Renal pelvis (tissue), 12 donors: Measurements from ENCODE around the gene PCDHA10. TPM values are rescaled to one million over a fixed set of nuclear protein-coding genes. Genes with fewer than 3 reads are reported as not detected.
A peak's percentile ranks its signal among the peaks of the same experiment; 100 is the strongest.
"Not testable (repeated sequence)": the region's sequence is repeated elsewhere in the genome, so short reads cannot be mapped to it uniquely, and the experiment has no call there.

Experiments
- DNase-seq: peaks from one replicate; pipeline ENCODE4 v3.0.0-alpha.2; 2013
- long read RNA-seq, 16 experiments: transcript quantifications; one replicate each; lab custom pipeline, GENCODE V29; 2026
- polyA plus RNA-seq, 3 donors: library from polyadenylated mRNA; unstranded; fragments of 120-200 nt; gene quantifications; one replicate each; pipeline ENCODE4 v1.2.1, GENCODE V29; 2013; ENCODE audit not compliant: insufficient read length in 3 of 3

PCDHA10 gene
- polyA plus RNA-seq, result under 1 TPM; 0.33 to 0.59 (median 0.39) TPM
- long read RNA-seq, donor 1, result 0 reads
- long read RNA-seq, donor 2, full-length matches to known transcripts, result 1 of 1 reads
- long read RNA-seq, donor 2, partial matches to known transcripts, result 0 of 1 reads
- long read RNA-seq, donor 2, other reads (novel, unspliced or antisense), result 0 of 1 reads
- long read RNA-seq, donor 3, result 0 reads
- long read RNA-seq, donor 4, full-length matches to known transcripts, result 1 of 1 reads
- long read RNA-seq, donor 4, partial matches to known transcripts, result 0 of 1 reads
- long read RNA-seq, donor 4, other reads (novel, unspliced or antisense), result 0 of 1 reads
- long read RNA-seq, donor 5, full-length matches to known transcripts, result 1 of 1 reads
- long read RNA-seq, donor 5, partial matches to known transcripts, result 0 of 1 reads
- long read RNA-seq, donor 5, other reads (novel, unspliced or antisense), result 0 of 1 reads
- long read RNA-seq, donor 6, result 0 reads
- long read RNA-seq, donor 7, full-length matches to known transcripts, result 1 of 1 reads
- long read RNA-seq, donor 7, partial matches to known transcripts, result 0 of 1 reads
- long read RNA-seq, donor 7, other reads (novel, unspliced or antisense), result 0 of 1 reads
- long read RNA-seq, donor 8, full-length matches to known transcripts, result 1 of 1 reads
- long read RNA-seq, donor 8, partial matches to known transcripts, result 0 of 1 reads
- long read RNA-seq, donor 8, other reads (novel, unspliced or antisense), result 0 of 1 reads
- long read RNA-seq, donor 9, full-length matches to known transcripts, result 1 of 1 reads
- long read RNA-seq, donor 9, partial matches to known transcripts, result 0 of 1 reads
- long read RNA-seq, donor 9, other reads (novel, unspliced or antisense), result 0 of 1 reads
- long read RNA-seq, donor 10, result 0 reads
- long read RNA-seq, donor 11, full-length matches to known transcripts, result 1 of 1 reads
- long read RNA-seq, donor 11, partial matches to known transcripts, result 0 of 1 reads
- long read RNA-seq, donor 11, other reads (novel, unspliced or antisense), result 0 of 1 reads
- long read RNA-seq, donor 12, result 0 reads
- long read RNA-seq, donor 13, result 0 reads
- long read RNA-seq, donor 14, full-length matches to known transcripts, result 2 of 2 reads
- long read RNA-seq, donor 14, partial matches to known transcripts, result 0 of 2 reads
- long read RNA-seq, donor 14, other reads (novel, unspliced or antisense), result 0 of 2 reads
- long read RNA-seq, donor 15, result 0 reads
- long read RNA-seq, donor 16, result 0 reads

DNA sequence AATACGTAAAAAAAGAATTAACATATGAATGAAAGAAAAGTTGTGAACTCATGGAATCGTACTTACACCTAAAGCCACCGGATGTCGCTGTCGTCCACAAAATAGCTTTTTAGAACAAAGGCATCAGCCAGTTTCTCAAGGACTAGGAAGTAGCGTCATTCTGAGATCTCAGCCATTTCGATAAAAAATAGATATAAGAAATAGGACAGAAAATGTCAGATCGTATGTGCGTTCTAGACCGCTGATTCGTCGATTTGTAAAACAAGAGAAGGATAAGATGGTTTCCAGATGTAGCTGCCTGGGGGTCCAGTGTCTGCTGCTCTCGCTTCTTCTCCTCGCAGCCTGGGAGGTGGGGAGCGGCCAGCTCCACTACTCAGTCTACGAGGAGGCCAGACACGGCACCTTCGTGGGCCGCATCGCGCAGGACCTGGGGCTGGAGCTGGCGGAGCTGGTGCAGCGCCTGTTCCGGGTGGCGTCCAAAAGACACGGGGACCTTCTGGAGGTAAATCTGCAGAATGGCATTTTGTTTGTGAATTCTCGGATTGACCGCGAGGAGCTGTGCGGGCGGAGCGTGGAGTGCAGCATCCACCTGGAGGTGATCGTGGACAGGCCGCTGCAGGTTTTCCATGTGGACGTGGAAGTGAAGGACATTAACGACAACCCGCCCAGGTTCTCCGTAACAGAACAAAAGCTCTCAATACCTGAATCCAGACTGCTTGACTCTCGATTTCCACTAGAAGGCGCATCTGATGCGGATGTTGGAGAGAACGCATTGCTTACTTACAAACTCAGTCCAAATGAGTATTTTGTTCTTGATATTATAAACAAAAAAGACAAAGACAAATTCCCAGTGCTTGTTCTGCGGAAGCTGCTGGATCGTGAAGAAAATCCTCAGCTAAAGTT, at the start of gene PCDHA10:
Gene PCDHA10 (plus strand): TSS at position 126 of the 903 bp plus-strand sequence. CDS start 152 bp downstream, at position 278.
- peak; percentile 8 for DNase-seq

DNA sequence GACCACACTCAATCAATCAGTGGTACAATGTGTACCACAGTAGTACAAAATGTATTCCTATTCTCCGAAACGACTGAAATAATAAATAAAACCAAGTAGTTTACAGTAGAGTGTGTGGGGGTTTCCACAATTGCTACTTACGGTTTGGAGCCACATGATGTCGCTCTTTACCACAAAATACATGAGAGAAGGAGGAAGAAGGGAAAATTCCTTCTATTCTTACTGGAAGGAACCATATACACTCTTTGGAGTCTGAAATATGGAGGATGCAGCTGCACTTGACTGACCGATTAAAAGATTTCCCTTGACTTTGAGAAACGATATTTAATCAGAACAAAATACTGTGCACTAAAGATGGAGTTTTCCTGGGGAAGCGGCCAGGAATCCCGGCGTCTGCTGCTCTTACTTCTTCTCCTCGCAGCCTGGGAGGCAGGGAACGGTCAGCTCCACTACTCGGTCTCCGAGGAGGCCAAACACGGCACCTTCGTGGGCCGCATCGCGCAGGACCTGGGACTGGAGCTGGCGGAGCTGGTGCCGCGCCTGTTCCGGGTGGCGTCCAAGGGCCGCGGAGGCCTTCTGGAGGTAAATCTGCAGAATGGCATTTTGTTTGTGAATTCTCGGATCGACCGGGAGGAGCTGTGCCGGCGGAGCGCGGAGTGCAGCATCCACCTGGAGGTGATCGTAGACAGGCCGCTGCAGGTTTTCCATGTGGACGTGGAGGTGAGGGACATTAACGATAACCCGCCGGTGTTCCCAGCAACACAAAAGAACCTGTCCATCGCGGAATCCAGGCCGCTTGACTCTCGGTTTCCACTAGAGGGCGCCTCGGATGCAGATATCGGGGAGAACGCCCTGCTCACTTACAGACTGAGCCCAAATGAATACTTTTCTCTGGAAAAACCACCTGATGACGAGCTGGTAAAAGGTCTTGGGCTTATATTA, 48.6 kb upstream of the PCDHA10 start, which contains the start of gene PCDHA4:
Gene PCDHA4 (plus strand): TSS at position 235 of the 942 bp plus-strand sequence.
- no peak for DNase-seq

DNA sequence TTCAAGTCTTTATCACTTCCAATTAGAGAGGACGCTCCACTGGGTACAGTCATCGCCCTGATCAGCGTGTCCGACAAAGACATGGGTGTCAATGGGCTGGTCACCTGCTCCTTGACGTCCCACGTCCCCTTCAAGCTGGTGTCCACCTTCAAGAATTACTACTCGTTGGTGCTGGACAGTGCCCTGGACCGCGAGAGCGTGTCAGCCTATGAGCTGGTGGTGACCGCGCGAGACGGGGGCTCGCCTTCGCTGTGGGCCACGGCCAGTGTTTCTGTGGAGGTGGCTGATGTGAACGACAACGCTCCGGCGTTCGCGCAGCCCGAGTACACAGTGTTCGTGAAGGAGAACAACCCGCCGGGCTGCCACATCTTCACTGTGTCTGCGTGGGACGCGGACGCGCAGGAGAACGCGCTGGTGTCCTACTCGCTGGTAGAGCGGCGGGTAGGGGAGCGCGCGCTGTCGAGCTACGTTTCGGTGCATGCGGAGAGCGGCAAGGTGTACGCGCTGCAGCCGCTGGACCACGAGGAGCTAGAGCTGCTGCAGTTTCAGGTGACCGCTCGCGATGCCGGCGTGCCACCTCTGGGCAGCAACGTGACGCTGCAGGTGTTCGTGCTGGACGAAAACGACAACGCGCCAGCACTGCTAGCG, 47.3 kb upstream of the PCDHA10 start:
- not testable (repeated sequence) for DNase-seq

- DNase-seq, result no peak
Observed at GRCh38 chr5:140808889-140809291, 46.8 kb upstream of the PCDHA10 start.

- DNase-seq, result no peak
Observed at GRCh38 chr5:140821375-140822280, 34.1 kb upstream of the PCDHA10 start, which contains the start of gene PCDHA5. Gene PCDHA5, plus strand, starts transcription at chr5:140821613.

DNA sequence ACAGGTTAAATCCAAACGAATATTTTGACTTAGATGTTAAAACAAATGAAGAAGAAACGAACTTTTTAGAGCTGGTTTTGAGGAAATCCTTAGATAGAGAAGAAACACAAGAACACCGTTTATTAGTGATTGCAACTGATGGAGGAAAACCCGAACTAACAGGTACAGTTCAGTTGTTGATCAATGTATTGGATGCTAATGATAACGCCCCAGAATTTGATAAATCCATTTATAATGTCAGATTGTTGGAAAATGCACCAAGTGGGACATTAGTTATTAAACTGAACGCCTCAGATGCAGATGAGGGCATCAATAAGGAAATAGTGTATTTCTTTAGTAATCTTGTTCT, 33.4 kb upstream of the PCDHA10 start:
- DNase-seq, result no peak

DNA sequence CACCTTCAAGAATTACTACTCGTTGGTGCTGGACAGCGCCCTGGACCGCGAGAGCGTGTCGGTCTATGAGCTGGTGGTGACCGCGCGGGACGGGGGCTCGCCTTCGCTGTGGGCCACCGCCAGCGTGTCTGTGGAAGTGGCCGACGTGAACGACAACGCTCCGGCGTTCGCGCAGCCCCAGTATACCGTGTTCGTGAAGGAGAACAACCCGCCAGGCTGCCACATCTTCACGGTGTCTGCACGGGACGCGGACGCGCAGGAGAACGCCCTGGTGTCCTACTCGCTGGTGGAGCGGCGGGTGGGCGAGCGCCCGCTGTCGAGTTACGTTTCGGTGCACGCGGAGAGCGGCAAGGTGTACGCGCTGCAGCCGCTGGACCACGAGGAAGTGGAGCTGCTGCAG, 32.7 kb upstream of the PCDHA10 start:
- not testable (repeated sequence) for DNase-seq

- no peak for DNase-seq
Observed at GRCh38 chr5:140823475-140823874, 32.2 kb upstream of the PCDHA10 start.

GRCh38 chr5:140827704-140828361, 27.9 kb upstream of the PCDHA10 start, which contains the start of gene PCDHA6:
Gene PCDHA6, plus strand, starts transcription at chr5:140827960. Its CDS starts 132 bp downstream, at chr5:140828092.
- DNase-seq, result no peak

- no peak for DNase-seq
Observed at GRCh38 chr5:140828362-140828737, 27.3 kb upstream of the PCDHA10 start.

- not testable (repeated sequence) for DNase-seq
Observed at GRCh38 chr5:140829511-140830501, 25.9 kb upstream of the PCDHA10 start.

DNA sequence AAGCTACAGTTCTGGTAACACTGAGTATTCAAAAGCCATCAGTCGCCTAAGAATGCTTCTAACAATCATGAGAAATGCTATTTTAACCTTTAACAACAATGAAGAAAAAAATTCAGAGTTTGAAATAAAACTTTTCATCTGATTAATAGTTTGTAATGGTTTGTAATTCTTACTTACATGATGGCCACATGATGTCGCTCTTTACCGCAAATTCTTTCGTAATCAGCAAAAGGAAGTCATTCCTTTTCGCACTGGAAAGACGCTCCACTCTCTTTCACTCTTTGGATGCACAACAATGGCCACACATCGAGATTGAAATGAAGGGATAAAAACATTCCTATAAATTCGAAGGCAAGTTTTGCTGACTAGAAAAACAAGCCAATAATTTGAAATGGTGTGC, 21.7 kb upstream of the PCDHA10 start, which contains the start of gene PCDHA7:
Gene PCDHA7 (plus strand): TSS at position 277 of the 400 bp plus-strand sequence. CDS start 115 bp downstream, at position 392.
- peak; percentile 2 for DNase-seq

DNA sequence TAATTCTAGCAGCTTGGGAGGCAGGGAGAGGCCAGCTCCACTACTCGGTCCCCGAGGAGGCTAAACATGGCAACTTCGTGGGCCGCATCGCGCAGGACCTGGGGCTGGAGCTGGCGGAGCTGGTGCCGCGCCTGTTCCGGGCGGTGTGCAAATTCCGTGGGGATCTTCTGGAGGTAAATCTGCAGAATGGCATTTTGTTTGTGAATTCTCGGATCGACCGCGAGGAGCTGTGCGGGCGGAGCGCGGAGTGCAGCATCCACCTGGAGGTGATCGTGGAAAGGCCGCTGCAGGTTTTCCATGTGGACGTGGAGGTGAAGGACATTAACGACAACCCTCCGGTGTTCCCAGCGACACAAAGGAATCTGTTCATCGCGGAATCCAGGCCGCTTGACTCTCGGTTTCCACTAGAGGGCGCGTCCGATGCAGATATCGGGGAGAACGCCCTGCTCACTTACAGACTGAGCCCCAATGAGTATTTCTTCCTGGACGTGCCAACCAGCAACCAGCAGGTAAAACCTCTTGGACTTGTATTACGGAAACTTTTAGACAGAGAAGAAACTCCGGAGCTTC, 21.2 kb upstream of the PCDHA10 start:
- DNase-seq, result not testable (repeated sequence)

GRCh38 chr5:140835622-140836510, 19.8 kb upstream of the PCDHA10 start:
- no peak for DNase-seq
